ENCODE measurements around the gene TJP2. TPM values are rescaled to one million over a fixed set of nuclear protein-coding genes. Genes with fewer than 3 reads are reported as not detected.

TJP2 gene
- total and polyA plus RNA-seq, 10 of the 15 experiments (the other 5 are each of a cell fraction or from before 2014, with no cell fraction given) = 6.4 to 59.9 (median 29.7) TPM

DNA sequence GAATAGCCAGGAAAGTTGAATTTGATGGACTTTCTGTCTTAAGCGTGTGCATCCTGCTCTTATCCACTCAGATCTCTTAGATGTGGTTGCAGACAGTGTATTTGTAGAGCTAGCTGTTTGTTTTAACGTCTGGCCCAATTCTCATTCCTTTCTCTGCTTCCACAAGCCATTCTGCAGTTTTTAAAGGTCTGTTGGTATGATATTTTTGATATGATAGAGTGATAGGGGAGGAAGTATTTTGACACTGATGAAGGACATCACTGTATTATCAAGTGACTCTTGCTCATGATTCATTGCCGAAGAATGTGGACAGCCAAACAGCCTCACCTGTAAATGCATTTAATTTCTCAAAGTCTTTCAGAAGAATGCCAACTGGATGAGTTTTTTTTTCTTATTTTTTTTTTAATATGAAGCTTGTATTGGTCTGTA lies 4.5 kb downstream of the TJP2 start:
- CTCF ChIA-PET = interaction anchor here (0.7 to 10.3 kb wide), 9 partner anchors 8 to 143 kb away, joined by 3 to 134 read pairs (median 4); partner anchors contain the start of gene FXN
- Histone ChIP-seq H3K79me2 (ENCODE audit: control insufficient read depth, insufficient read depth, low read length) (peaks cover 55% of the 10 kb centered on the region), H3K36me3 (ENCODE audit: control insufficient read depth in 2 of 2, insufficient read depth in 2 of 2, low read length in 1 of 2) (no peaks in the 10 kb centered on the region; a peak in 1 of 4 replicates), H4K20me1 (ENCODE audit: control insufficient read depth, insufficient read depth) (peaks cover 3% of the 10 kb centered on the region), H3K9ac (ENCODE audit: control insufficient read depth, insufficient read depth, low read length) (no peak overlapping the region), H3K27me3 (replicated peaks in 1 of 2; ENCODE audit: control insufficient read depth in 2 of 2, insufficient read depth in 2 of 2, low read length in 1 of 2) (no peaks in the 10 kb centered on the region), H3K4me1 (ENCODE audit: control insufficient read depth, insufficient read depth, low read length) (peaks cover 18% of the 10 kb centered on the region), H2AFZ (ENCODE audit: control insufficient read depth, low read depth, low read length) (no peak overlapping the region), H3K4me3 (no peak overlapping the region), H3K4me2 (ENCODE audit: control insufficient read depth, insufficient read depth) (peak overlapping the region; percentile 39; the same call in 1 of the 2 replicates), H3K9me3 (replicated peaks; ENCODE audit: control insufficient read depth, insufficient read depth, low read length) (no peaks in the 10 kb centered on the region), H3K27ac (ENCODE audit: control insufficient read depth, insufficient read depth) (no peak overlapping the region)
- RAD21 ChIA-PET (ENCODE audit: unreplicated experiment) = interaction anchor here (0.8 to 2.1 kb wide), 7 partner anchors 9 to 141 kb away, joined by 3 to 8 read pairs (median 3); no protein-coding TSS in a partner anchor
- TF ChIP-seq RUNX3 (IDR thresholded peaks at IDR 0.05; ENCODE audit: low read length) (peak; percentile 47; the same call in 1 of the 2 replicates), WRNIP1 (IDR thresholded peaks at IDR 0.05; ENCODE audit: borderline replicate concordance, low read depth, low read length) (no peak), TCF7 (IDR thresholded peaks at IDR 0.05; ENCODE audit: borderline replicate concordance) (peak; percentile 15; the same call in 1 of the 2 replicates)
- in situ Hi-C loops (cut with MboI) = no loop called here
- WGBS (ENCODE audit: insufficient coverage, insufficient replicate concordance, low lambda C conversion rate, missing lambda C conversion rate) = 30% methylated on average over 3 of the region's 3 CpGs
- POLR2A ChIA-PET = interaction anchor here (0.7 to 1.7 kb wide), 4 partner anchors 10 to 450 kb away, joined by 3 to 8 read pairs (median 3); no protein-coding TSS in a partner anchor
- ATAC-seq (no peak), FAIRE-seq (no peak), DNase-seq (ENCODE audit: low read depth, low spot score) (no peak)
- SMC1A ChIA-PET (ENCODE audit: uncharacterized antibody, unreplicated experiment) = interaction anchor here (0.8 to 5.3 kb wide), 7 partner anchors 9 to 125 kb away, joined by 3 to 45 read pairs (median 9); no protein-coding TSS in a partner anchor
- intact Hi-C loops (cut with micrococcal nuclease; ENCODE audit: unreplicated experiment) = loop anchor here (5.0 to 10.0 kb wide), 3 partner anchors 56 to 586 kb away; partner anchors contain the start of gene PTAR1
- no TSS peak for BruUV-seq (replicated peaks)

DNA sequence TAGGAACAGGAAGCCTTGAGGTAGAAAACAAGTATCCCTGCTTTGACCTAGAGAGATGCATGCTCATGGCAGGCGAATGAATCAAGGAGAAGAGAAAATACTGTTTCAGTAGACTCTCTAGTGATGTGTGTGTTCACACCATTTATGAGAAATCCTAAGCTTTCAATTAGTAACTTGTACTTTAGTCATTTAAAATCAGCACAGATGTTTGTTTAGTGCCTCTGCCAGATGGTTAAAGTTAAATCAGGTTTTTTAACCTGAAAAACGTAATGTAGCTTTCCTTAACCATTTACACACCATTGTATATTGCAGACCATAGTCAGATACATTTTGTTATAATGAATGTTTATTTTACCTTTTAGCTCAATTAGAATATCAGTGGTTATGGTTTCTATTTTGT lies 5.0 kb downstream of the TJP2 start:
- intact Hi-C loops (cut with micrococcal nuclease; ENCODE audit: unreplicated experiment) (loop anchor here (5.0 to 10.0 kb wide), 3 partner anchors 57 to 586 kb away; partner anchors contain the start of gene PTAR1), in situ Hi-C loops (cut with MboI) (no loop called here)
- no peak overlapping the region for H2AFZ ChIP-seq (ENCODE audit: control insufficient read depth, low read depth, low read length)
- WGBS (ENCODE audit: insufficient coverage, insufficient replicate concordance, low lambda C conversion rate, missing lambda C conversion rate) = 92% methylated on average over 2 of the region's 2 CpGs
- DNase-seq (ENCODE audit: low read depth, low spot score) (no peak), ATAC-seq (no peak), FAIRE-seq (no peak)
- BruUV-seq (replicated peaks) = no TSS peak
- peaks cover 55% of the 10 kb centered on the region for H3K79me2 ChIP-seq (ENCODE audit: control insufficient read depth, insufficient read depth, low read length)
- peaks cover 18% of the 10 kb centered on the region for H3K4me1 ChIP-seq (ENCODE audit: control insufficient read depth, insufficient read depth, low read length)
- ChIA-PET SMC1A (ENCODE audit: uncharacterized antibody, unreplicated experiment) (interaction anchor here (0.8 to 5.3 kb wide), 6 partner anchors 8 to 126 kb away, joined by 3 to 45 read pairs (median 16); no protein-coding TSS in a partner anchor), CTCF (interaction anchor here (1.0 to 10.3 kb wide), 5 partner anchors 16 to 143 kb away, joined by 3 to 134 read pairs (median 14); partner anchors contain the start of gene FXN), POLR2A (interaction anchor here (0.7 to 0.9 kb wide), 3 partner anchors 10 to 450 kb away, joined by 3 read pairs; no protein-coding TSS in a partner anchor), RAD21 (ENCODE audit: unreplicated experiment) (interaction anchor here (0.6 to 2.1 kb wide), 6 partner anchors 8 to 128 kb away, joined by 3 to 7 read pairs (median 3); no protein-coding TSS in a partner anchor)
- H3K4me2 ChIP-seq (ENCODE audit: control insufficient read depth, insufficient read depth) = no peak overlapping the region
- H3K27me3 ChIP-seq (replicated peaks in 1 of 2; ENCODE audit: control insufficient read depth in 2 of 2, insufficient read depth in 2 of 2, low read length in 1 of 2) = no peaks in the 10 kb centered on the region
- H3K4me3 ChIP-seq = no peak overlapping the region
- no peaks in the 10 kb centered on the region for H3K9me3 ChIP-seq (replicated peaks; ENCODE audit: control insufficient read depth, insufficient read depth, low read length)
- H4K20me1 ChIP-seq (ENCODE audit: control insufficient read depth, insufficient read depth) = peaks cover 3% of the 10 kb centered on the region
- H3K9ac ChIP-seq (ENCODE audit: control insufficient read depth, insufficient read depth, low read length) = no peak overlapping the region
- H3K36me3 ChIP-seq (ENCODE audit: control insufficient read depth in 2 of 2, insufficient read depth in 2 of 2, low read length in 1 of 2) = no peaks in the 10 kb centered on the region; a peak in 1 of 4 replicates
- no peak overlapping the region for H3K27ac ChIP-seq (ENCODE audit: control insufficient read depth, insufficient read depth)
- TF ChIP-seq, protein P1, sequence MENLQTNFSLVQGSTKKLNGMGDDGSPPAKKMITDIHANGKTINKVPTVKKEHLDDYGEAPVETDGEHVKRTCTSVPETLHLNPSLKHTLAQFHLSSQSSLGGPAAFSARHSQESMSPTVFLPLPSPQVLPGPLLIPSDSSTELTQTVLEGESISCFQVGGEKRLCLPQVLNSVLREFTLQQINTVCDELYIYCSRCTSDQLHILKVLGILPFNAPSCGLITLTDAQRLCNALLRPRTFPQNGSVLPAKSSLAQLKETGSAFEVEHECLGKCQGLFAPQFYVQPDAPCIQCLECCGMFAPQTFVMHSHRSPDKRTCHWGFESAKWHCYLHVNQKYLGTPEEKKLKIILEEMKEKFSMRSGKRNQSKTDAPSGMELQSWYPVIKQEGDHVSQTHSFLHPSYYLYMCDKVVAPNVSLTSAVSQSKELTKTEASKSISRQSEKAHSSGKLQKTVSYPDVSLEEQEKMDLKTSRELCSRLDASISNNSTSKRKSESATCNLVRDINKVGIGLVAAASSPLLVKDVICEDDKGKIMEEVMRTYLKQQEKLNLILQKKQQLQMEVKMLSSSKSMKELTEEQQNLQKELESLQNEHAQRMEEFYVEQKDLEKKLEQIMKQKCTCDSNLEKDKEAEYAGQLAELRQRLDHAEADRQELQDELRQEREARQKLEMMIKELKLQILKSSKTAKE (IDR thresholded peaks at IDR 0.05; ENCODE audit: low read depth, poor library complexity, severe bottlenecking) = no peak
- TF ChIP-seq SPI1 (IDR thresholded peaks at IDR 0.05; ENCODE audit: borderline replicate concordance, insufficient read depth, low read depth, low read length) = no peak
- no peak for TF ChIP-seq CHD2 (IDR thresholded peaks at IDR 0.05; ENCODE audit: borderline replicate concordance, low read depth, low read length)
- no peak for TF ChIP-seq SREBF2 (IDR thresholded peaks at IDR 0.05; ENCODE audit: low read length)
- TF ChIP-seq POU2F2 (IDR thresholded peaks at IDR 0.05; ENCODE audit: borderline replicate concordance, low read depth, low read length) = no peak
- TF ChIP-seq, protein P2, sequence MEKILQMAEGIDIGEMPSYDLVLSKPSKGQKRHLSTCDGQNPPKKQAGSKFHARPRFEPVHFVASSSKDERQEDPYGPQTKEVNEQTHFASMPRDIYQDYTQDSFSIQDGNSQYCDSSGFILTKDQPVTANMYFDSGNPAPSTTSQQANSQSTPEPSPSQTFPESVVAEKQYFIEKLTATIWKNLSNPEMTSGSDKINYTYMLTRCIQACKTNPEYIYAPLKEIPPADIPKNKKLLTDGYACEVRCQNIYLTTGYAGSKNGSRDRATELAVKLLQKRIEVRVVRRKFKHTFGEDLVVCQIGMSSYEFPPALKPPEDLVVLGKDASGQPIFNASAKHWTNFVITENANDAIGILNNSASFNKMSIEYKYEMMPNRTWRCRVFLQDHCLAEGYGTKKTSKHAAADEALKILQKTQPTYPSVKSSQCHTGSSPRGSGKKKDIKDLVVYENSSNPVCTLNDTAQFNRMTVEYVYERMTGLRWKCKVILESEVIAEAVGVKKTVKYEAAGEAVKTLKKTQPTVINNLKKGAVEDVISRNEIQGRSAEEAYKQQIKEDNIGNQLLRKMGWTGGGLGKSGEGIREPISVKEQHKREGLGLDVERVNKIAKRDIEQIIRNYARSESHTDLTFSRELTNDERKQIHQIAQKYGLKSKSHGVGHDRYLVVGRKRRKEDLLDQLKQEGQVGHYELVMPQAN (conservative IDR thresholded peaks at IDR 0.05) = no peak
- no peak for TF ChIP-seq BACH1 (IDR thresholded peaks at IDR 0.05; ENCODE audit: borderline replicate concordance)
- no peak for TF ChIP-seq ZBED1 (IDR thresholded peaks at IDR 0.05; ENCODE audit: borderline replicate concordance)
- no peak for TF ChIP-seq ETV6 (conservative IDR thresholded peaks at IDR 0.05 in 1 of 2, IDR thresholded peaks at IDR 0.05 in 1 of 2; ENCODE audit: borderline replicate concordance in 1 of 2, low read depth in 1 of 2)

Data from GM12878 (cell line).